ENCODE results near the gene SLC22A4.
A peak's percentile ranks its signal among the peaks of the same experiment; 100 is the strongest.

SLC22A4 gene

DNA sequence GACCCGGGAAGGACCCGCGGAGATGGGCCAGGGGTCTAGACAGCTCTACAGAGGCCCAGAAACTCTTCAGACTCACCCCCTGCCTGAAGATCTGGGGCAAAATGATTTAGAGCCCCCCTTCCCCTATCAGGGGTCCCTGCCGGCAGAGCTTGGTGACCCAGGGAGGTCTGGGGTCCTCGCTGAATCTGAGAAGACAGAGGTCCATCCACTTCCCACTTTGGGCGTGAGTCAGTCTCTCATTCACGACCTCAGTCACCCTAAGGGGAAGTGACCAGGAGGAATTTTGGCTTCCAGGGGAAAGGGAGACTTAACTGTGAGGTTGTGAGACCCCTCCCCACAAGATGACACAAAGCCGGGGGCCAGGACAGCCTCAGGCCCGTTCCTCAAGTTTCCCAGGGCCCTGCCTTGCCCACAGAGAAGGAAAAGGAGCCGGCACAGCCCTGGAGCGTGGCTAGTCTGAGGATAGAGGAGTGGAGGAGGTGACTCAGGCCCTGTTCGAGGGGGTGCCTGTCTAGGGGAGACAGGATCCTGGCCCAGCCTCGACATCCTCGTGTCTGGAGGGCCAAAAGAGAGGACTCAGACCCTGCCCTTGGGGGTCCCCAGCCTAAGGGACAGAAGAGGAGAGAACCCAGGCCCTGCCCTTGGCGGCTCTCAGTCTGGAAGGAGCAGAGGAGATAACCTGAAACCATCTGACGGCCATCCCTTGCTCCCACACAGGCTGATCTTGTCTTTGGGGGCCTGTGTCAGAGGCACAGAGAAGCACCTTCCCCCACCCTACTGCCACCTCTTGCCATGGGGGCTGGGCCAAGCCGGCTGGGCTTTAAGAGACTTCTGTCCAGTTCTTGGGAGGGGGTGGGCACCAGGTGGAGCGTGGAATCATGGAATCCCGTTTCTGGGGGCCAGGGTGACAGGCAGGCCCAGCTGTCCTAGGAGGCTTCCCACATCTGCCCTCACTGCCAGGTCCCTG lies 35.8 kb upstream of the SLC22A4 start:
- Histone ChIP-seq H3K4me3 (ENCODE audit: low read depth, low read length) (no peak overlapping the region), H3K36me3 (ENCODE audit: control insufficient read depth in 1 of 2, insufficient read depth in 2 of 2, low read length in 2 of 2) (peaks cover 0 to 6% of the 10 kb centered on the region in 2 experiments), H3K23ac (ENCODE audit: low read length) (no peak overlapping the region), H3K18ac (ENCODE audit: low read length) (peak overlapping the region; percentile 77), H3K79me2 (ENCODE audit: control insufficient read depth, insufficient read depth, low read length, poor library complexity) (peaks cover 7% of the 10 kb centered on the region), H2BK5ac (ENCODE audit: low read depth, low read length, poor library complexity) (peak overlapping the region; percentile 24), H3K4ac (ENCODE audit: low read depth, low read length) (peak overlapping the region; percentile 13), H2AFZ (ENCODE audit: insufficient read depth, low read length, poor library complexity) (peak overlapping the region; percentile 6), H2BK12ac (ENCODE audit: low read length) (peak overlapping the region; percentile 68), H4K12ac (ENCODE audit: low read depth, low read length) (peak overlapping the region; percentile 24), H3K27ac (ENCODE audit: low read depth, low read length) (no peak overlapping the region), H3K14ac (ENCODE audit: low read length) (peak overlapping the region; percentile 71), H2BK120ac (ENCODE audit: insufficient read depth, low read length, poor library complexity) (peak overlapping the region; percentile 67), H4K8ac (ENCODE audit: low read depth, low read length) (peak overlapping the region; percentile 67), H3K79me1 (ENCODE audit: low read length) (peaks cover 13% of the 10 kb centered on the region), H3K9ac (ENCODE audit: low read length) (no peak overlapping the region), H3K9me3 (ENCODE audit: insufficient read depth, low read depth, low read length) (no peaks in the 10 kb centered on the region), H3K4me2 (ENCODE audit: low read length) (peak overlapping the region; percentile 85), H3K27me3 (ENCODE audit: insufficient read depth, low read length) (no peaks in the 10 kb centered on the region), H3K4me1 (ENCODE audit: control insufficient read depth in 1 of 2, insufficient read depth in 2 of 2, low read length in 2 of 2) (peaks cover 15 to 28% of the 10 kb centered on the region in 2 experiments), H4K91ac (ENCODE audit: low read depth, low read length) (peak overlapping the region; percentile 74), H2AK5ac (ENCODE audit: low read length) (peak overlapping the region; percentile 53)
- WGBS (ENCODE audit: extremely low coverage, insufficient coverage, insufficient read length), result no CpG with 5 or more reads among the region's 19 CpGs
- peak in 1 of 2 donors; percentile 13 for DNase-seq

DNA sequence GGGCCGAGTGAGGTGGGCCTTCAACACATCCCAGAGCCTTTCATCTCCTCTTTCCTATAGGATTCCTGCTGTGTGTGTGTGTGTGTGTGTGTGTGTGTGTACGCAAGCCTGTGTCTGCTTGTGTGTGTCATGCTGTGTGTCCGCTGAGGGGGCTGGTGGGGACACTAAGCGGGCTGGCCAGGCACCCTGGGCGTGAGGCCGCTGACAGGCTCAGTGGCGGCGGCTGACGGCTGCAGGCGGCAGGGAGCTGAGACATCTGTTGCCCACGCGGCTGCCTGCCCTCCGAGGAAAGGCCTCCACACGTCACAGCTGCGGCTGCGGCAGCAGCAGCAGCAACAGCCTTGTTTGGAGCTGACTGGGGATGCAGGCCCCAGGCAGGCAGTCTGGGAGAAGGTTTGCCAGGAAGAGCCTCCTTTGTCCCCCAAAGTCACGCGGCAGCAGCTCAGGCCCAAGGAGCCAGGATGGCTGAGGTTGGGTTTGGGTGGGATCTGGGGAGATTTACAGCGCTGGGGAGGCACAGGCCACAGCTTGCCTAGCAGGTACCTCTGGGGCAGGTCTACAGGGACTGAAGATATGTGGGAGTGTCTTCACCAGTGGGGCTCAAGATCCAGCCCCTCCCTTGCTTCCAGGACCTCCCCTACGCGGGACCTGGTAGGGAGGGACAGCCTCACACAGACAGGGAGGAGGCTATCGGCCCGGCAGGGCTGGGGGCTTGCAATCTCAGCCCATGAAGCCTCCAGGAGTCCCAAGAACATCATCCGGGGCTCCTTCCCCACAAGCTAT lies 34.9 kb upstream of the SLC22A4 start:
- peaks cover 15 to 30% of the 10 kb centered on the region in 2 experiments for H3K4me1 ChIP-seq (ENCODE audit: control insufficient read depth in 1 of 2, insufficient read depth in 2 of 2, low read length in 2 of 2)
- peaks cover 0 to 6% of the 10 kb centered on the region in 2 experiments for H3K36me3 ChIP-seq (ENCODE audit: control insufficient read depth in 1 of 2, insufficient read depth in 2 of 2, low read length in 2 of 2)
- no CpG with 5 or more reads among the region's 24 CpGs for WGBS (ENCODE audit: extremely low coverage, insufficient coverage, insufficient read length)

DNA sequence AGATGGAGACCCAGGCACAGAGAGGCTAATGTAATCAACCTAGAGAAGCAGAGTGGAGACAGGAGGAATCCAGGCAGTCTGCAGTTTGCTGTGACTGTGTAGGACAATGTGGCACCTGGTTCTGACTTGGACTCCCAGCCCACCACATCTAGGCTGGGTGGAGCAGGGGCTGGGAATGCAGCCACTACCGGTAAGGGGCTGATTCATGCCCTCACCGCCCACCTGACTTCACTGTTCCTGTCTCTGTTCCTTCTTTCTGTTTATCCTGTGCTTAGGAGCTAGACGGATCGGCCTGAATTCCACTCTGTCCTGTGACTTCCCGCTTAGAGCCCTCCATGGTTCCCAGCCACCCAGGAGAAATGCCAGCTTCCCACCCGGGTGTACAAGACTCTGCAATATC lies 34.1 kb upstream of the SLC22A4 start:
- peaks cover 0 to 6% of the 10 kb centered on the region in 2 experiments for H3K36me3 ChIP-seq (ENCODE audit: control insufficient read depth in 1 of 2, insufficient read depth in 2 of 2, low read length in 2 of 2)
- WGBS (ENCODE audit: extremely low coverage, insufficient coverage, insufficient read length), result no CpG with 5 or more reads among the region's 6 CpGs
- H3K4me3 ChIP-seq (ENCODE audit: low read depth, low read length), result no peak overlapping the region
- no peak overlapping the region for H3K23ac ChIP-seq (ENCODE audit: low read length)
- H3K14ac ChIP-seq (ENCODE audit: low read length), result no peak overlapping the region
- no peak overlapping the region for H4K12ac ChIP-seq (ENCODE audit: low read depth, low read length)
- H3K79me1 ChIP-seq (ENCODE audit: low read length), result peaks cover 13% of the 10 kb centered on the region
- no peak overlapping the region for H2BK5ac ChIP-seq (ENCODE audit: low read depth, low read length, poor library complexity)
- no peak overlapping the region for H3K4me2 ChIP-seq (ENCODE audit: low read length)
- no peaks in the 10 kb centered on the region for H3K9me3 ChIP-seq (ENCODE audit: insufficient read depth, low read depth, low read length)
- DNase-seq, result no peak
- peaks cover 7% of the 10 kb centered on the region for H3K79me2 ChIP-seq (ENCODE audit: control insufficient read depth, insufficient read depth, low read length, poor library complexity)
- H3K4me1 ChIP-seq (ENCODE audit: control insufficient read depth in 1 of 2, insufficient read depth in 2 of 2, low read length in 2 of 2), result peaks cover 18 to 31% of the 10 kb centered on the region in 2 experiments
- no peak overlapping the region for H2BK12ac ChIP-seq (ENCODE audit: low read length)
- no peak overlapping the region for H2AK5ac ChIP-seq (ENCODE audit: low read length)
- no peak overlapping the region for H2AFZ ChIP-seq (ENCODE audit: insufficient read depth, low read length, poor library complexity)
- H3K4ac ChIP-seq (ENCODE audit: low read depth, low read length), result no peak overlapping the region
- no peaks in the 10 kb centered on the region for H3K27me3 ChIP-seq (ENCODE audit: insufficient read depth, low read length)
- H3K27ac ChIP-seq (ENCODE audit: low read depth, low read length), result no peak overlapping the region
- H3K9ac ChIP-seq (ENCODE audit: low read length), result no peak overlapping the region
- no peak overlapping the region for H4K91ac ChIP-seq (ENCODE audit: low read depth, low read length)
- no peak overlapping the region for H3K18ac ChIP-seq (ENCODE audit: low read length)
- H2BK120ac ChIP-seq (ENCODE audit: insufficient read depth, low read length, poor library complexity), result no peak overlapping the region
- H4K8ac ChIP-seq (ENCODE audit: low read depth, low read length), result no peak overlapping the region

More for the DNA sequence above, 34.9 kb upstream of the SLC22A4 start:
- H4K12ac ChIP-seq (ENCODE audit: low read depth, low read length), result no peak overlapping the region
- no peak overlapping the region for H3K4me2 ChIP-seq (ENCODE audit: low read length)
- H4K8ac ChIP-seq (ENCODE audit: low read depth, low read length), result no peak overlapping the region
- peak overlapping the region; percentile 15 for H2BK120ac ChIP-seq (ENCODE audit: insufficient read depth, low read length, poor library complexity)
- no peaks in the 10 kb centered on the region for H3K9me3 ChIP-seq (ENCODE audit: insufficient read depth, low read depth, low read length)
- no peak overlapping the region for H2AFZ ChIP-seq (ENCODE audit: insufficient read depth, low read length, poor library complexity)
- H3K18ac ChIP-seq (ENCODE audit: low read length), result no peak overlapping the region
- no peak overlapping the region for H3K27ac ChIP-seq (ENCODE audit: low read depth, low read length)
- no peaks in the 10 kb centered on the region for H3K27me3 ChIP-seq (ENCODE audit: insufficient read depth, low read length)
- no peak overlapping the region for H3K14ac ChIP-seq (ENCODE audit: low read length)
- H3K4ac ChIP-seq (ENCODE audit: low read depth, low read length), result peak overlapping the region; percentile 1
- no peak overlapping the region for H2AK5ac ChIP-seq (ENCODE audit: low read length)
- no peak overlapping the region for H4K91ac ChIP-seq (ENCODE audit: low read depth, low read length)
- peaks cover 13% of the 10 kb centered on the region for H3K79me1 ChIP-seq (ENCODE audit: low read length)
- H2BK12ac ChIP-seq (ENCODE audit: low read length), result no peak overlapping the region
- no peak overlapping the region for H2BK5ac ChIP-seq (ENCODE audit: low read depth, low read length, poor library complexity)
- H3K79me2 ChIP-seq (ENCODE audit: control insufficient read depth, insufficient read depth, low read length, poor library complexity), result peaks cover 7% of the 10 kb centered on the region
- no peak overlapping the region for H3K23ac ChIP-seq (ENCODE audit: low read length)
- H3K4me3 ChIP-seq (ENCODE audit: low read depth, low read length), result no peak overlapping the region
- H3K9ac ChIP-seq (ENCODE audit: low read length), result no peak overlapping the region
- no peak for DNase-seq

DNA sequence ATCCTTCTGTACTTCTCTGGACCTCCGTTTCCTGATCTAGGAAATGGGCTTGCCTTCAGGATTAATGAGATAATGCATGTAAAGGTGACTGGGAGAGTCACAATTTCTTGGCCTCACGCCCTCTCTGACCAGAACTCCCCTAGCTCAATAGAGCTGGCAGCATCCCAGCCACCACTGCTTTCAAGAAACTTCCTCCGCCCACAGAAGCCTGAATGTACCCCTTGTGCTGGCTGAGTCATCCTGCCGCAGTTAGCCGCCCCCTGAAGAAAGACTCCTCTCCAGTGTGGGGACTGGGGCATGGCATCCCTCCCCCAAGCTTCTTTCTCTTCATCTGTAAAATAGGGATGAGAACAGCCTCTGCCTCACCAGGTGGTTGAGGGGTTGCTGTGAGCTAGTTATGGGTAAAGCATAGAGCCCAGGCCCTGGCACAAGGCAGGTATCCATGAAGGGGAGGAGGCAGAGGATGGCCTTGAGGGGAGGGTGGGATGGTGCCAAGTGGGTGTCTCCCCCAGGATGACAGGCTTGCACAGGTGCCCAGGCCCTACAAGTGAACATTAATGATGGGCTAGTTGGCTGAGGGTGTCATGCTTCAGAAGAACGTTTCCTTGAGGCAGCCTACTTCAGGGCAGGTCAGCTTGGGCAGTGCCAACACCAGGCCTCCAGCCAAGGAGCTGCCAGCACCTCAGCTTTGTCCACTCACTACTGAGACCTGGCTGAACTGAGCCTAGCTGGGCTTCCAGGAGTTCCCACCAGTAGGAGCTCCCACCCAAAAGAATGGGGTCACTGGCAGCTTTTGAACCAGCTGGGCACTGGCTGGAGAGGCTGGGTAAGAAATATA lies 33.3 kb upstream of the SLC22A4 start:
- H4K91ac ChIP-seq (ENCODE audit: low read depth, low read length), result no peak overlapping the region
- peak in 1 of 2 donors; percentile 19 for DNase-seq
- no CpG with 5 or more reads among the region's 6 CpGs for WGBS (ENCODE audit: extremely low coverage, insufficient coverage, insufficient read length)

More for the DNA sequence above, 33.3 kb upstream of the SLC22A4 start:
- Histone ChIP-seq H3K18ac (ENCODE audit: low read length) (no peak overlapping the region), H3K9me3 (ENCODE audit: insufficient read depth, low read depth, low read length) (no peaks in the 10 kb centered on the region), H3K79me2 (ENCODE audit: control insufficient read depth, insufficient read depth, low read length, poor library complexity) (peaks cover 7% of the 10 kb centered on the region), H3K23ac (ENCODE audit: low read length) (no peak overlapping the region), H2BK120ac (ENCODE audit: insufficient read depth, low read length, poor library complexity) (no peak overlapping the region), H3K14ac (ENCODE audit: low read length) (no peak overlapping the region), H2AFZ (ENCODE audit: insufficient read depth, low read length, poor library complexity) (no peak overlapping the region), H4K12ac (ENCODE audit: low read depth, low read length) (no peak overlapping the region), H2AK5ac (ENCODE audit: low read length) (no peak overlapping the region), H3K9ac (ENCODE audit: low read length) (no peak overlapping the region), H3K36me3 (ENCODE audit: control insufficient read depth in 1 of 2, insufficient read depth in 2 of 2, low read length in 2 of 2) (peaks cover 0 to 6% of the 10 kb centered on the region in 2 experiments), H3K4ac (ENCODE audit: low read depth, low read length) (no peak overlapping the region), H3K27me3 (ENCODE audit: insufficient read depth, low read length) (no peaks in the 10 kb centered on the region), H3K4me3 (ENCODE audit: low read depth, low read length) (no peak overlapping the region), H3K27ac (ENCODE audit: low read depth, low read length) (no peak overlapping the region), H2BK5ac (ENCODE audit: low read depth, low read length, poor library complexity) (no peak overlapping the region), H3K4me1 (ENCODE audit: control insufficient read depth in 1 of 2, insufficient read depth in 2 of 2, low read length in 2 of 2) (peaks cover 26 to 37% of the 10 kb centered on the region in 2 experiments), H2BK12ac (ENCODE audit: low read length) (no peak overlapping the region), H4K8ac (ENCODE audit: low read depth, low read length) (no peak overlapping the region), H3K79me1 (ENCODE audit: low read length) (peaks cover 13% of the 10 kb centered on the region), H3K4me2 (ENCODE audit: low read length) (no peak overlapping the region)
